H1 (cell line): ENCODE results near the gene ACTR3C. TPM values are rescaled to one million over a fixed set of nuclear protein-coding genes. Genes with fewer than 3 reads are reported as not detected.

Experiments used
- CTCF ChIA-PET: fragments of 300-600 bp; sonication (Branson Sonifier 250); formaldehyde crosslinking; loops from one replicate; lab custom pipeline; 2021; ENCODE audit not compliant: partially characterized antibody; lab: Charles Lee
- POLR2A ChIA-PET: fragments of 300-600 bp; sonication (Branson Sonifier 250); formaldehyde crosslinking; loops from one replicate; lab custom pipeline; 2021; ENCODE audit warnings: inconsistent platforms; ENCODE audit not compliant: partially characterized antibody; lab: Charles Lee
- DNase-seq, 2 experiments: peaks; one replicate each; pipeline versions ENCODE4 v3.0.0 to v3.0.0-alpha.2; 2010 to 2022; ENCODE audit warnings: low spot score in 2 of 2, low read depth in 1 of 2, mixed read lengths in 1 of 2
- FAIRE-seq: peaks from 2 replicates; lab custom pipeline; 2011; peaks lifted over from hg19 to GRCh38; lab: Jason Lieb, UNC
- H2AFZ ChIP-seq: 2 replicates; pipeline ENCODE4 v1.8.1; 2012; ENCODE audit warnings: low read length, inconsistent platforms
- H2AK5ac ChIP-seq: 2 replicates; pipeline ENCODE4 v1.6.1; 2013; ENCODE audit warnings: low read depth, low read length
- H2BK120ac ChIP-seq: replicated peaks from 2 replicates; pipeline ENCODE3; 2013; ENCODE audit warnings: low read depth, low read length, inconsistent platforms
- H2BK12ac ChIP-seq: 2 replicates; pipeline ENCODE4 v1.6.1; 2013; ENCODE audit warnings: low read depth, low read length
- H2BK15ac ChIP-seq: 2 replicates; pipeline ENCODE4 v1.6.1; 2013; ENCODE audit warnings: low read length
- H2BK20ac ChIP-seq: 2 replicates; pipeline ENCODE4 v1.6.1; 2013; ENCODE audit warnings: low read length
- H2BK5ac ChIP-seq: 2 replicates; pipeline ENCODE4 v1.6.1; 2013; ENCODE audit warnings: low read depth, low read length
- H3K14ac ChIP-seq: 2 replicates; pipeline ENCODE4 v1.6.1; 2013; ENCODE audit warnings: inconsistent platforms; ENCODE audit not compliant: insufficient read length
- H3K18ac ChIP-seq: 2 replicates; pipeline ENCODE4 v1.6.1; 2013; ENCODE audit warnings: low read length; ENCODE audit errors: extremely low read depth
- H3K23ac ChIP-seq: 2 replicates; pipeline ENCODE4 v1.6.1; 2013; ENCODE audit warnings: inconsistent platforms; ENCODE audit not compliant: insufficient read length
- H3K23me2 ChIP-seq: 2 replicates; pipeline ENCODE4 v1.6.1; 2013; ENCODE audit warnings: low read depth, low read length
- H3K27ac ChIP-seq: 2 replicates; pipeline ENCODE4 v1.6.1; 2011; ENCODE audit warnings: low read depth, low read length, inconsistent platforms
- H3K27me3 ChIP-seq, 4 experiments: replicated peaks in 1 of 4; 1 replicate in 1 of 4; 2 replicates in 3 of 4; pipeline versions ENCODE4 v1.6.1 to v1.8.1; 2011 to 2013; ENCODE audit warnings: low read length in 3 of 4, mild to moderate bottlenecking in 3 of 4, inconsistent platforms in 2 of 4, mixed read lengths in 2 of 4, moderate library complexity in 1 of 4; ENCODE audit not compliant: control insufficient read depth in 3 of 4, insufficient read depth in 3 of 4; ENCODE audit errors: extremely low read depth in 1 of 4
- H3K36me3 ChIP-seq, 4 experiments: 2 replicates each; pipeline versions ENCODE4 v1.6.1 to v1.8.1; 2011 to 2013; ENCODE audit warnings: mild to moderate bottlenecking in 4 of 4, low read length in 3 of 4, moderate library complexity in 2 of 4, control low read depth in 1 of 4, inconsistent platforms in 1 of 4; ENCODE audit not compliant: insufficient read depth in 4 of 4, control insufficient read depth in 2 of 4
- H3K4ac ChIP-seq: replicated peaks from 2 replicates; pipeline ENCODE3; 2013; ENCODE audit warnings: low read length, low read depth, mixed read lengths, inconsistent platforms; ENCODE audit not compliant: insufficient read length
- H3K4me1 ChIP-seq, 4 experiments: replicated peaks in 1 of 4; 1 replicate in 1 of 4; 2 replicates in 3 of 4; pipeline versions ENCODE4 v1.6.1 to v1.8.1; 2011 to 2013; ENCODE audit warnings: low read length in 3 of 4, inconsistent platforms in 2 of 4, mixed read lengths in 1 of 4; ENCODE audit not compliant: insufficient read depth in 4 of 4, control insufficient read depth in 3 of 4
- H3K4me2 ChIP-seq, 2 experiments: 2 replicates each; pipeline versions ENCODE4 v1.6.1 to v1.8.1; 2011 to 2013; ENCODE audit warnings: low read depth in 2 of 2, low read length in 2 of 2, control low read depth in 1 of 2, inconsistent platforms in 1 of 2, mild to moderate bottlenecking in 1 of 2; ENCODE audit not compliant: insufficient read depth in 1 of 2
- H3K4me3 ChIP-seq, 4 experiments: fragments of 200-600, 300-600 bp in 1 of 4; sonication (generic), shearing (Covaris generic), sonication (Bioruptor Twin) in 1 of 4; 2 replicates each; pipeline versions ENCODE4 v1.5.1 to v1.8.1; 2011 to 2016; ENCODE audit warnings: low read length in 4 of 4, low read depth in 3 of 4, control low read depth in 2 of 4, inconsistent platforms in 2 of 4, mild to moderate bottlenecking in 2 of 4, mixed read lengths in 1 of 4, moderate library complexity in 1 of 4; ENCODE audit not compliant: insufficient read depth in 2 of 4; ENCODE audit errors: extremely low read depth in 1 of 4
- H3K56ac ChIP-seq: replicated peaks from 2 replicates; pipeline ENCODE3; 2013; ENCODE audit warnings: low read depth, mild to moderate bottlenecking, mixed read lengths, low read length, inconsistent platforms; ENCODE audit not compliant: insufficient read length
- H3K79me1 ChIP-seq: 2 replicates; pipeline ENCODE4 v1.6.1; 2013; ENCODE audit warnings: low read depth, low read length, control low read depth
- H3K79me2 ChIP-seq, 2 experiments: 2 replicates each; pipeline versions ENCODE4 v1.6.1 to v1.8.1; 2012 to 2013; ENCODE audit warnings: low read length in 2 of 2, mild to moderate bottlenecking in 2 of 2, inconsistent platforms in 1 of 2; ENCODE audit not compliant: insufficient read depth in 2 of 2, control insufficient read depth in 1 of 2
- H3K9ac ChIP-seq, 4 experiments: replicated peaks in 1 of 4; 1 replicate in 1 of 4; 2 replicates in 3 of 4; pipeline versions ENCODE4 v1.6.1 to v1.8.1; 2011 to 2013; ENCODE audit warnings: low read depth in 3 of 4, low read length in 3 of 4, control low read depth in 2 of 4, mild to moderate bottlenecking in 2 of 4, moderate library complexity in 2 of 4, inconsistent platforms in 1 of 4; ENCODE audit errors: extremely low read depth in 1 of 4
- H3K9me3 ChIP-seq, 2 experiments: 2 replicates each; pipeline versions ENCODE4 v1.6.1 to v1.8.1; 2012 to 2013; ENCODE audit warnings: mild to moderate bottlenecking in 2 of 2, moderate library complexity in 2 of 2, control low read depth in 1 of 2, inconsistent platforms in 1 of 2, low read depth in 1 of 2, low read length in 1 of 2, mixed read lengths in 1 of 2; ENCODE audit not compliant: insufficient read depth in 2 of 2
- H4K20me1 ChIP-seq, 2 experiments: replicated peaks in 1 of 2; 2 replicates each; pipeline versions ENCODE3 to v1.8.1; 2011 to 2013; ENCODE audit warnings: inconsistent platforms in 2 of 2, low read length in 2 of 2, mild to moderate bottlenecking in 1 of 2; ENCODE audit not compliant: insufficient read depth in 2 of 2, control insufficient read depth in 1 of 2
- H4K5ac ChIP-seq: 2 replicates; pipeline ENCODE4 v1.6.1; 2013; ENCODE audit warnings: low read length, low read depth, mixed read lengths, inconsistent platforms; ENCODE audit not compliant: insufficient read length
- H4K8ac ChIP-seq: 2 replicates; pipeline ENCODE4 v1.8.0; 2013; ENCODE audit warnings: mild to moderate bottlenecking, moderate library complexity, low read length, inconsistent platforms; ENCODE audit not compliant: insufficient read depth; ENCODE audit errors: extremely low read depth
- H4K91ac ChIP-seq: replicated peaks from 2 replicates; pipeline ENCODE3; 2013; ENCODE audit warnings: low read length, mixed read lengths, inconsistent platforms; ENCODE audit not compliant: insufficient read length
- WGBS, 2 experiments: shearing (Covaris generic) in 1 of 2; methylation state at CpG; one replicate each; pipeline versions ENCODE4 v1.1.6 to v1.1.7; 2013 to 2015; ENCODE audit warnings: low lambda C conversion rate in 2 of 2, mixed read lengths in 2 of 2, inconsistent platforms in 1 of 2, low coverage in 1 of 2, missing lambda C conversion rate in 1 of 2; ENCODE audit not compliant: insufficient replicate concordance in 2 of 2, insufficient coverage in 1 of 2, insufficient read length in 1 of 2; ENCODE audit errors: extremely low coverage in 1 of 2, missing lambda C conversion rate in 1 of 2; 5-methylcytosine and 5-hydroxymethylcytosine counted together
- polyA plus RNA-seq, 7 experiments: library from polyadenylated mRNA; depleted of rRNA in 3 of 7; stranded (reverse) in 5 of 7; unstranded in 2 of 7; fragments of >200 nt in 5 of 7; fragments of 200-250 nt in 2 of 7; gene quantifications; 1 replicate in 5 of 7; 2 replicates in 1 of 7; 4 replicates in 1 of 7; pipeline versions ENCODE4 v1.2.1 to v1.2.3, GENCODE V29; 2011 to 2013; ENCODE audit warnings: missing spikeins in 2 of 7, mixed read lengths in 2 of 7
- total RNA-seq: library from RNA; stranded (reverse); fragmentation: NEBNext Ultra II Directional; extraction: Animal tissue kit (Norgen Biotek cat#: 25700); gene quantifications from 2 replicates; pipeline ENCODE4 v1.2.1, GENCODE V29; 2021

Gene ACTR3C
- total and polyA plus RNA-seq, 2 of the 8 experiments (the other 6 are each of a cell fraction or from before 2014, with no cell fraction given) = 1.5 TPM; not detected in 1

DNA sequence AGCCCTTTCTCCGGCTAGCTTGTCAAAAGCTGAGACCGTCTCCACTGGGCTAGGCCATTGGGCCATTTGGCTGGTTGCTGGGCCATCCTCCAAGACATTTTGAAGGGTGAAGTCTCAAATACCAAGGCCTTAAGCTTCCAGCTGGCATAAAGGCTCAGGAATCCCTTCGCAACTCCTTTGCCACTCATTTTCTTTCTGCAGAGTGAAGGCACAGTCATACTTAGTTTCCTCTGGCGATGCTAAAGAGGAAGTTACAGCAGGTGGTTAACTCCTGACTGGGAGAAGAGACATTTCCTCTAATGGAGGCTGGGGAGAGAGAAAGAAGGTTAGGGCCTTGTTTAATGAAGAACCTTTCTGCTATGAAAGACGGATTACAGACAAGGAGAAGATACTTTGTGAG is 40.5 kb upstream of the ACTR3C start:
- no peak overlapping the region for H3K14ac ChIP-seq
- H4K8ac ChIP-seq = no peak overlapping the region
- H3K4ac ChIP-seq = no peak overlapping the region
- H4K20me1 ChIP-seq = peaks cover 0 to 5% of the 10 kb centered on the region in 2 experiments
- peaks cover 15% of the 10 kb centered on the region; the same call in 1 of the 2 replicates for H3K23me2 ChIP-seq
- H3K4me2 ChIP-seq = no peak overlapping the region
- H2AFZ ChIP-seq = no peak overlapping the region
- H2BK120ac ChIP-seq = no peak overlapping the region
- no peak overlapping the region for H2BK20ac ChIP-seq
- H3K56ac ChIP-seq = no peak overlapping the region
- H3K4me3 ChIP-seq = no peak overlapping the region
- no peak overlapping the region for H4K91ac ChIP-seq
- no peak overlapping the region; the same call in 1 of the 2 replicates for H2BK12ac ChIP-seq
- H2BK5ac ChIP-seq = no peak overlapping the region
- no peak overlapping the region for H3K23ac ChIP-seq
- H3K27ac ChIP-seq = no peak overlapping the region
- ChIA-PET CTCF (interaction anchor here (1.0 to 1.9 kb wide), 2 partner anchors 10 to 14 kb away, joined by 4 to 5 read pairs; no protein-coding TSS in a partner anchor), POLR2A (interaction anchor here (1.6 to 3.8 kb wide), 3 partner anchors 9 to 39 kb away, joined by 4 to 43 read pairs (median 7); no protein-coding TSS in a partner anchor)
- no peak overlapping the region for H2AK5ac ChIP-seq
- no peaks in the 10 kb centered on the region for H3K36me3 ChIP-seq
- no peak overlapping the region for H3K18ac ChIP-seq
- H3K79me2 ChIP-seq = peaks cover 0 to under 1% of the 10 kb centered on the region in 2 experiments; a peak in 1 of 4 replicates
- H4K5ac ChIP-seq = no peak overlapping the region
- WGBS, 2 experiments = 90% methylated on average over 5 of the region's 5 CpGs; no CpG with 5 or more reads in 1 of the 2 experiments
- FAIRE-seq = no peak
- H3K9me3 ChIP-seq = no peaks in the 10 kb centered on the region
- H2BK15ac ChIP-seq = no peak overlapping the region
- H3K4me1 ChIP-seq = peaks cover 14 to 21% (median 15%) of the 10 kb centered on the region in 4 experiments
- H3K79me1 ChIP-seq = no peaks in the 10 kb centered on the region; the same call in 1 of the 2 replicates
- H3K27me3 ChIP-seq = no peaks in the 10 kb centered on the region; a peak in 1 of 7 replicates
- no peak for DNase-seq
- H3K9ac ChIP-seq = no peak overlapping the region
